ENCODE data around the gene CDH13.

CDH13 gene

GRCh38 chr16:83714286-83714685 is 1087.5 kb downstream of the CDH13 start:
- DNase-seq, result no peak

- peak; percentile 28 for DNase-seq
Measured at GRCh38 chr16:83715217-83715920, 1088.6 kb downstream of the CDH13 start.

GRCh38 chr16:83717308-83717707 is 1090.5 kb downstream of the CDH13 start:
- no peak for DNase-seq

- peak; percentile 24 for DNase-seq
Measured at GRCh38 chr16:83717814-83718213, 1091.0 kb downstream of the CDH13 start.

- DNase-seq, result no peak
Measured at GRCh38 chr16:83720213-83720612, 1093.4 kb downstream of the CDH13 start.

- DNase-seq, result no peak
Measured at GRCh38 chr16:83720981-83721380, 1094.2 kb downstream of the CDH13 start.

GRCh38 chr16:83721676-83722075 is 1094.9 kb downstream of the CDH13 start:
- DNase-seq, result no peak

- no peak for DNase-seq
Measured at GRCh38 chr16:83722456-83723183, 1095.9 kb downstream of the CDH13 start.

GRCh38 chr16:83723244-83723643 is 1096.5 kb downstream of the CDH13 start:
- DNase-seq, result no peak

GRCh38 chr16:83723901-83724300 is 1097.1 kb downstream of the CDH13 start:
- DNase-seq, result no peak

- no peak for DNase-seq
Measured at GRCh38 chr16:83724585-83724984, 1097.8 kb downstream of the CDH13 start.

GRCh38 chr16:83725313-83725712 is 1098.5 kb downstream of the CDH13 start:
- no peak for DNase-seq

GRCh38 chr16:83727018-83727417 is 1100.2 kb downstream of the CDH13 start:
- DNase-seq, result no peak

- DNase-seq, result no peak
Measured at GRCh38 chr16:83727751-83728352, 1101.1 kb downstream of the CDH13 start.

- no peak for DNase-seq
Measured at GRCh38 chr16:83728492-83728891, 1101.7 kb downstream of the CDH13 start.

GRCh38 chr16:83730812-83731211 is 1104.0 kb downstream of the CDH13 start:
- no peak for DNase-seq

- no peak for DNase-seq
Measured at GRCh38 chr16:83732536-83732935, 1105.8 kb downstream of the CDH13 start.

GRCh38 chr16:83733301-83733700 is 1106.5 kb downstream of the CDH13 start:
- DNase-seq, result no peak

GRCh38 chr16:83734136-83734535 is 1107.4 kb downstream of the CDH13 start:
- DNase-seq, result no peak

GRCh38 chr16:83737729-83738354 is 1111.1 kb downstream of the CDH13 start:
- no peak for DNase-seq

GRCh38 chr16:83738923-83739503 is 1112.2 kb downstream of the CDH13 start:
- DNase-seq, result no peak

GRCh38 chr16:83742124-83742899 is 1115.5 kb downstream of the CDH13 start:
- DNase-seq, result peak; percentile 37
